Stimulated activated CD8-positive, alpha-beta memory T cell treated with anti-CD3 and anti-CD28 coated beads, Interleukin-4, amount 100 ng/mL, for 1 hour (primary cell): ENCODE measurements around the gene CFAP53.
"Not testable (repeated sequence)": the region's sequence is repeated elsewhere in the genome, so short reads cannot be mapped to it uniquely, and the experiment has no call there.

Experiments used
- DNase-seq, 2 donors: peaks; one replicate each; pipeline ENCODE4 v3.0.0-alpha.2; 2020; ENCODE audit warnings: low read depth in 2 of 2, low spot score in 1 of 2

CFAP53 gene

GRCh38 chr18:50274044-50274442, 7.7 kb upstream of the CFAP53 start:
- DNase-seq, result no peak

DNA sequence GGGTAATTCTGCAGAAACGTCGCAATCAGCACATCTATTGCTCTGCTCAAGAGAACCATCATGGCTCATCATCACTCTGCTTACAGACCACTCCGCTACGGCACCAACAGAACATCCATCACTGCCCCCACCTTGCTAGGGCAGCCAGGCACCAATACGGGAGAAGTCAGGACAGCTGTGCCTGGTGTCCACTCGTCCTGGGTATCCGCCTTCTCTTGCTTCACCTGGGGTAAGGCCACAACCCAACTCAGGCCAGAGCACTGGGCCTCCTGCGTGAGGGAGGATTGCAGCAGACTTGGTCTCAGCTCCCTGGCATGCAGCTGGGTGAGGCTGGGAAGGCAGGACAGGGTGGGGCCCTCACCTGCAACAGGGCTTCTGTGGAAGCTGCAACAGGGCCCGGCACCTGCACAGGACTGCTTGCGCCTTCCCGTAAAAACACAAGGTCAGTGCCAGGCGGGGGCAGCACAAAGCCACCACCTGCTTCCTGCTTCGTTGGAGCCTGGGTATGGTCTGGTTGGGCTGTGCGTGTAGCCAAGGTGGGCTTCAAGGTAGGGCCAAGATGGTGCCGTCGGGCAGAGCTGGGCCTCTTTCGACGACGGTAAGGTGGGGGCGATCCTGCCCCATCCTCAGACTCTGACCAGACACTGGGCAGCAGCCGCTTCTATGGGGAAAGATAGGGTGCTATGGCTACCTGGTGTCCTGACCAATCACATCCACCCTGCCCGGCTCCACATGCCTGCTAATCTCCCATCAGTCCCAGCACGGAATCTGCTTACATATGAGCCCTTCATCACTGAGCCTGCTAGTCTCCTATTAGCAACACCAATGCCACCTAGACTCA, 7.1 kb upstream of the CFAP53 start:
- no peak for DNase-seq

GRCh38 chr18:50272568-50272967, 6.3 kb upstream of the CFAP53 start:
- no peak for DNase-seq

GRCh38 chr18:50268022-50268747, 1.9 kb upstream of the CFAP53 start:
- peak; percentile 52 to 68 for DNase-seq

DNA sequence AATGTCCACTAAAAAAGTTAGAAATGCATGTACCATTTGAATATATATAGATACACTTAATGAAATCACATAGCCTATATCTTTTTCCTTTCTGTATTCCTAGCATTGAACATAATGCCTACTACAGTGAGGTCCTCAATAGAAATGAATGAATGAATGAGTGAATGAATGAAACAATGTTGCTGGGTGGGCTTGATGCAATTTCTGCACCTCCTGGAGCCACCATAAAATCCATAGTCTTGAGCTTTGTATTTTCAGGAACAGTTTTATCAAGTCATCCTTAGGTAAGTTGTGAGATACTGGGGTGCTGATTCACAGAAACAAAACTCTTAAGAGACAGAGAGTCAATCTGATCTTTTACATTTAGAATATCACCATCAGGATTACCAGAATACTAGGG, 3.3 kb downstream of the CFAP53 start:
- DNase-seq, result no peak

DNA sequence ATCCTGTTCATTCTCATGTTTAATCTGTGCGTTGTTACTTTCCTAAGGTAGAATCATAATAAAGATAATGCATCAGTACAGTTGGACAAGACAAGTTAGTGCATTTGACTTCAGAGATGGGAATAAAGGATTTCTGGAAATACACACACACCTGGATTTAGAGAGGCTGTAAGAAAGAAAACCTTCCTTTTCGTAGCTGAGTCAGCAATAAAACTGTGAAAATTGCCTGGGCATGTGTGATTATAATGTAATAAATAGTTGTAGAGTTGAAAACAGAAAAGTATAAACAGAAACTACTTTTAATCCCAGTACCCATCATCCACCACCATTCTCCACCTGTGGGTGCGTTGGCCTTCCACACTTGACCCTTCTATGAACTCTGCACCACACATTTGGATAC, 15.4 kb downstream of the CFAP53 start:
- DNase-seq, result no peak

DNA sequence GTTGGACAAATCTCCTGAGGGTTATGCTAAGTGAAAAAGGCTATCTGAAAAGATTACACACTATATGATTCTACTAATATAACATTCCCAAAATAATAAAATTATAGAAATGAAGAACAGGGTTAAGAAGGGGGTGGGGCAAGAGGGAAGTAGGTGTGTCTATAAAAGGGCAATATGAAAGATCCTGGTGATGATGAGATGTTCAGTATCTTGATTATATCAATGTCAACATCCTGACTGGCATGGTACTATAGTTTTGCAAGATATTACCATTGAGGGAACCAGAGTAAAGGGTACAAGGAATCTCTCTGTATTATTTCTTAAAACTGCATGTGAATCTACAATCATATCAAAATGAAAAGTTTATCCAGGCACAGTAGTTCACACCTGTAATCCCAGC, 16.7 kb downstream of the CFAP53 start:
- DNase-seq, result no peak

GRCh38 chr18:50247561-50247960, 18.7 kb downstream of the CFAP53 start:
- DNase-seq, result no peak

GRCh38 chr18:50241768-50242167, 24.5 kb downstream of the CFAP53 start:
- not testable (repeated sequence) for DNase-seq

GRCh38 chr18:50240080-50240563, 26.2 kb downstream of the CFAP53 start:
- DNase-seq, result no peak

DNA sequence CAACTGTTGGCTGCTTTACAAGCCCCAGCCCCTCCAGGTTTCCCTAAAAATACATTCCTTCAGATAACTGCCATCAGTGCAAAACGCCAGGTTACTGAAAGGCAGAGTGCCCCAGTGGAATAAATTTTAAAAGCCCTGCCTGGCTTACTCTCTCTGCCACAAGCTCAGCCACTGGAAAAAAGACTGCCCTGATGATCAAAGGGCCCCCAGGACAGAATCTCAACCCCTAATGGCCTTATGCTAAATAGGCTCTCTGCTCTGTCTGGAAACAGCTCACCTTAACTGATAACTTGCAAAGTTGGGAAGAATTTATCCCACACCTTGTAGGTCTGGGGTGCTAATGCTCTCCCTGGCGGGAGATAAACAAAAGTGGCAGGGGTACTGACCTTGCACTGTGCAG, 33.9 kb downstream of the CFAP53 start:
- no peak for DNase-seq

DNA sequence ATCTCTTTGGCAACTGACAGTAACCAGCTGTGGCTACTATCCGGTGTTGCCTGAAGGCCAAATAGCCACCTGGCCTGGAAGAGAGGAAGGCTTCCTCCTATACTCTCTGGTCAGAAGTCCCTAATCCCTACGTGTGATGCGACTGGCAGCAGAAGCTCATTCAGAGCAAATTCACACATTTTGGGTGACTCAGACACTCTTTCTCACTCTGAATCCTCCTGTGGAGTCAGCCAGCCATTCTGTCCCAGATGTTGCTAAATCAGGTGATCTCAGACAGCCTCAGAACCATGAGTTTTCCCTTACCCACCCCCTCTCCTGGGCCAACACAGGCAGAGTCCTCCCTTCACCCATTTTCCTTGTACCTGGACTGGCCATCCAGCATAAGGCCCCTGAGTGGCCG, 34.7 kb downstream of the CFAP53 start:
- DNase-seq, result no peak

- not testable (repeated sequence) for DNase-seq
Observed at GRCh38 chr18:50220249-50220648, 46.0 kb downstream of the CFAP53 start.

DNA sequence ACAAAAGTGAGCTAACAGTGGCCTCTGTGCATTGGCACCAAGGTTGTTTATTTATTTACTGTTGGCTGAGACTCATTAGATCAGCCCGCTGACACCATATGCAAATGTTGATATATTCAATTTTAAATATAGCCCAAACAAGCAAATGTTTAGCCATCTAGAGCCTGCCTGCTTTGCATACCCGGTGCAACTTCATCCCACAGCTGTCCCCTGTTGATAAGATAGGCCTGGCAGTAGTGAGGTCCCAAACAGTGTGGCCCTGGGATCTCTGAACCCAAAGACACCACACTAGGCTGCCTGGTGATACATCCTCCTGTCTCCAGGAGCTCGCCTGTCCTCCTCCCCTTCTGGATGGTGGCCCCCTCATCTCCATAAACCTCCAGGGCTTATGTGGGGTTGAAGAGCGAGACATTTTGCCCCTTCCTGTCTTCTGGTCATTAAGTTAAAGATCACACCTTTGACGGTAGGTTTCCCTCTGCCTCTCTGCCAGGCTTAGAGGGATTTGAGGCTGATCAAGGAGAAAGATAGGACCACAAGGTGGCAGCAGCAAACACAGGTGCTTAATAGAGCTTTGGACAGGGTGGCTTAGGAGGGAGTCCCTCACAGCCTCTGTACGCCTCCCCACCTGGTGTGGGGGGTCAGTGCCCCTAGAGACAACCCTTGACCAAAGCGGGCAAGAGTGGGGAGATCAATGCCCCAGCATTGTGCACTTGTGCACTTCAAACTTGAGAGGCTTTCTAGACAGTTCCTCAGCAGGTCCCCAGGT, 47.7 kb downstream of the CFAP53 start:
- DNase-seq, result no peak

DNA sequence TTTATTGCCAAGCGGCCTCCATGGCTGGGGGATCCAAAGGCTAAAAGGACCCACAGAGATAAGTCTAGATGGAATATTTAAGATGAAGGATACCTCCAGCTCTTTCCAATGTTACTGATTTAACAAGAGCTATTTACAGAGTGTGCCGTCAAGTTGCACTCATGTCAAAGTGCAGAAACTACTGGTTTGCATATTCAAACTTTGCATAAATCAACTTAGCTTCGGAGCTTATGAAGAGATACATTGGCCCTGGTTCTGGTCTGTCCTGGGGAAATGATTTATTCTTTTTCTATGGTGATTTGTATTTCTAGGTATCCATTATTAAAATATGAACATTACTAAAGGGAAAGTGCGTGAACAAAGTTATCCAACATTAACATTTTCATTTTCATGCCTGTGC, 57.0 kb downstream of the CFAP53 start:
- DNase-seq, result no peak

DNA sequence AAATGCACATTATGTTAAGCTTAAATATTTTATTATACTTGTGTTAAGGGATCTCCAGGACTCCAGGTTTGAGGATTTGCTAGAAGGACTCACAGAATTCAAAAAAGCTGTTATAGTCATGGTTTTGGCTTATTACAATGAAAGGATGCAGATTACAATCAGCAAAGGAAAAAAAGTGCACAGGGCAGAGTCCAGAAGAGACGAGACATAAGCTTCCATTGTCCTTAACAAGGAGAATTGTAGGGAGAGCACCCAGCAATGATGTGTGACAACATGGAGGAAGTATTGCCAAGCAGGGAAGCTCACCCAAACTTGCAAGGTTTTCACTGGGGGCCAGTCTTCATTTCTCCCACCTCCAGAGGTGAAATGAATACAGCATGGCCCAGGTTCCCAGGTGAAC, 58.6 kb downstream of the CFAP53 start:
- DNase-seq, result no peak

- DNase-seq, result no peak
Observed at GRCh38 chr18:50203801-50204604, 62.3 kb downstream of the CFAP53 start.

DNA sequence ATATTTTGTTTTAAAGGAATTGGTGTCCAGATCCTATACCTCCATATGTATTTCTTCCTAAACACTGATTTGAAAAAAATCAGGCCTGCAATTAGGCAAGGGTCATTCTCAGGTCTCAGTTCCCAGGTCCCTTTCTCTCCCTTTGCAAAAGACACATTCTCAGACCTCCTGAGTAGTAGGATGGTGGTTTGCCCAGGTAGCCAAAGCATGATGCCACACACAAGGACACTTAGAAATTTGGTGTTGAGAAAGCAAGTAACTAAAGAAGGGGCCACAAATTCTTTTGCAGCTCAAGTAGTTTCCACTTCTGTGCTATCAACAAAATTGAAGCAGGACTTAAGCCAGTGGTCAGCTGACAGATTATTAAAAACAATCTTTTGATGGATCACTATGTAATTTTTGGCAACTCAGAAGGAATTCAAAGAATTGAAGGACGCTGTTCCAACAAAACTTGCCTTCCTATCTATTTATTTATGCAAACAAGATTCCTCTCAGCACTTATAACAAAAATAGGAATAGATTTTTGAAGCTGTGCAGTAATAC, 64.7 kb downstream of the CFAP53 start:
- DNase-seq, result no peak

- no peak for DNase-seq
Observed at GRCh38 chr18:50199921-50200320, 66.4 kb downstream of the CFAP53 start.

GRCh38 chr18:50199346-50199855, 66.9 kb downstream of the CFAP53 start:
- no peak for DNase-seq
